T-helper 17 cell (primary cell): ENCODE results near the gene TMEM114. TPM values are rescaled to one million over a fixed set of nuclear protein-coding genes. Genes with fewer than 3 reads are reported as not detected.

ENCODE experiments used
- ATAC-seq: fragments of 150-1000 bp; cut with Tn5 transposase; 2 replicates; pipeline ENCODE4 v1.10.0; 2021; ENCODE audit warnings: mild to moderate bottlenecking, moderate library complexity
- DNase-seq, 3 donors: peaks; one replicate each; pipeline versions ENCODE4 v3.0.0 to v3.0.0-alpha.2; 2020 to 2021
- H3K9me3 ChIP-seq: one replicate; pipeline ENCODE4 v1.7.0; 2013; ENCODE audit warnings: low read length, mild to moderate bottlenecking; ENCODE audit not compliant: control insufficient read depth, poor library complexity, severe bottlenecking
- H3K27ac Mint-ChIP-seq: one replicate; pipeline ENCODE4 v1.8.0; 2022; ENCODE audit warnings: mild to moderate bottlenecking, moderate library complexity, mixed read lengths
- H3K27me3 Mint-ChIP-seq: one replicate; pipeline ENCODE4 v1.8.0; 2022; ENCODE audit warnings: mixed read lengths
- H3K36me3 Mint-ChIP-seq: one replicate; pipeline ENCODE4 v1.8.0; 2022; ENCODE audit warnings: low read depth, mixed read lengths
- H3K4me1 Mint-ChIP-seq: one replicate; pipeline ENCODE4 v1.8.0; 2022; ENCODE audit warnings: mild to moderate bottlenecking, mixed read lengths
- H3K4me3 Mint-ChIP-seq: one replicate; pipeline ENCODE4 v1.8.0; 2022; ENCODE audit warnings: mild to moderate bottlenecking, moderate library complexity, mixed read lengths
- total RNA-seq, 4 donors: library from RNA in 2 of 4; stranded (reverse) in 2 of 4; gene quantifications; one replicate each; pipeline ENCODE4 v1.2.3 and lab custom pipeline; 2022 to 2026

TMEM114 gene
- total RNA-seq, 2 donors from 2014 or later: not detected

DNA sequence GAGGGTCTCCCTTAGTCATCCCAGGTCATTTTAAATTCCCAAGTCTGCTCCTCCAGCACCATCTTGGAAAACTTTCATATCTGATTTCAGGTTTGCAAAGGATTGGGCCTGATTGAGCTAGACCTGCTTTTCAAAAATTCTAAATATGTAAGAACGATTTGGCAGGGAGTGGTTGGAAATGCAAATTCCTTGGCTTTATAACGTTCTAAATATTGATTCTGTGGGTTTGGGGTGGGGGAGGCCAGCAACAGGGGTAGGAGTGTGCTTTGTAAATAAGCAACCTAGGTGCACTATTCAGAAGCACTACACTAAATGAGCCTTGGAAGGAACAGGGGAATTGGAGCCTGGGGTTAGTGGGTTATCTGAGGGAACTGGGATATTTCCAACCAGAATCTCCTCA, 47.9 kb downstream of the TMEM114 start:
- Mint-ChIP-seq H3K4me1 (no peaks in the 10 kb centered on the region), H3K4me3 (no peak overlapping the region), H3K27ac (no peak overlapping the region), H3K27me3 (peaks cover 51% of the 10 kb centered on the region), H3K36me3 (no peaks in the 10 kb centered on the region)
- ATAC-seq (no peak), DNase-seq (no peak)
- no peaks in the 10 kb centered on the region for H3K9me3 ChIP-seq

DNA sequence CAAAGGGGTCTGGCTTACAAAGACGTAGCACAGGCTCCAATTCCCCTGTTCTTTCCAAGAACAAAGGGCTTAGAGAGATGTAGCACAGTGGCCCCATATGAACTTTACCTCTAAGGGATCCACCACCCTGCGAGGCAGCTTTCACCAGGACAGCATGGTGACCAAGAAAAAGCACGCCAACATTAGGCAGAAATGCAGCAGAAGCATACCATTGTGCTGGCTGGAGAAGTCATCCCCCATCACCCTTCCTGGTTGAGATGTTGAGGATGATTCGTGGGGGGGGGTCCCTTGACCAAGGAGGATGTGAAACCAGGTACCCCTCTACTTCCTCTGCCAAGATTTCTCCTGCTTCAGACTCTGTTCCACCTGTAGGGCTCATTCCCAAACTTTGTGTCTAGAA, 48.4 kb downstream of the TMEM114 start:
- Mint-ChIP-seq H3K4me1 (no peaks in the 10 kb centered on the region), H3K36me3 (no peaks in the 10 kb centered on the region), H3K27ac (no peak overlapping the region), H3K4me3 (no peak overlapping the region), H3K27me3 (peaks cover 47% of the 10 kb centered on the region)
- DNase-seq: no peak
- no peaks in the 10 kb centered on the region for H3K9me3 ChIP-seq
- no peak for ATAC-seq

DNA sequence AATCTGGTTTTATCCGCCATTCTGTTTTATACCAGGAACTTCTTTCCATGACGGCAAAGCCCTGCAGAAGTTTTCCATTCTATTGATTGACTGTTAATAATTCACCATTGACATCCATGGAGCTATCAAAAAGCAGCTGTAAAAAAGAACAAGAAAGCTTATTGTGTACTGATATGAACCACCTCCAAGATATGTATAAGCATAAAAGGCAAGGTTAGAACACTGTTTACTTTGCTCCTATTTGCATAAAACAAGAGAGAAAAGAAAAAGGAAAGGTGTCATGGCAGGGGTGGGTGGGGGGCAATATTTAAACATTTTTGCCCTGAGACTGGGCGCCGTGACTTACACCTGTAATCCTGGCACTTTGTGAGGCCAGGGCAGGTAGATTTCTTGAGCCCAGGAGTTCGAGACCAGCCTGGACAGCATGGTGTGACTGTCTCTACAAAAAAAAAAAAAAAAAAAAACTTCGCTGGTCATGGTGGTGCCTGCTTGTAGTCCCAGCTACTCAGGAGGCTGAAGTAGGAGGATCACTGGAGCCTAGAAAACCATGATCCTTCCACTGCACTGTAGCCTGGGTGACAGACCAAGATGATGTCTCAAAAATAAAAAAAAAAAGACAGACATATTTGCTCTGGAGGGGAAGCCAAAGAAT, 52.5 kb downstream of the TMEM114 start:
- ATAC-seq (no peak), DNase-seq (no peak)
- Mint-ChIP-seq H3K36me3 (no peaks in the 10 kb centered on the region), H3K4me1 (no peaks in the 10 kb centered on the region), H3K4me3 (no peak overlapping the region), H3K27me3 (peaks cover 50% of the 10 kb centered on the region), H3K27ac (no peak overlapping the region)
- H3K9me3 ChIP-seq: no peaks in the 10 kb centered on the region

DNA sequence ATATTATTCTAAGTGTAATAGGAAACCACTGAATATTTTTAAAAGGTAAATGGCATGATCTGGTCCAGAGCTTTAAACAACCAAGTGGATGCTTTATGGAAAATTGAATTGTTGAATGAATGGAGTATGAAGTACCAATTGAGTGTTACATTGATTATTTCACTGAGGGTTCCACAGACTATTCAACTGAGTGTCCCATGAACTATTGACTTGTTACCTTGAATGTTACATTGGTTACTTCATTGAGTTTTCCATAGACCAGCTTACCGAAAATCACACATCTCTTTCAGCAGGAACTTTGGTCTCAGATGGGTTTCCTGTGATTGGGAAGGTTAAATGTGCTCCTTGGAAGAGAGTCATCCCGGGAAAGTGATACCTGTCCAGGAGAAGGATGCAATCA, 56.8 kb downstream of the TMEM114 start:
- DNase-seq: no peak
- Mint-ChIP-seq H3K4me1 (peaks cover 3% of the 10 kb centered on the region), H3K27ac (no peak overlapping the region), H3K36me3 (peaks cover 3% of the 10 kb centered on the region), H3K4me3 (no peak overlapping the region), H3K27me3 (peaks cover 56% of the 10 kb centered on the region)
- ATAC-seq: no peak
- H3K9me3 ChIP-seq: no peaks in the 10 kb centered on the region

DNA sequence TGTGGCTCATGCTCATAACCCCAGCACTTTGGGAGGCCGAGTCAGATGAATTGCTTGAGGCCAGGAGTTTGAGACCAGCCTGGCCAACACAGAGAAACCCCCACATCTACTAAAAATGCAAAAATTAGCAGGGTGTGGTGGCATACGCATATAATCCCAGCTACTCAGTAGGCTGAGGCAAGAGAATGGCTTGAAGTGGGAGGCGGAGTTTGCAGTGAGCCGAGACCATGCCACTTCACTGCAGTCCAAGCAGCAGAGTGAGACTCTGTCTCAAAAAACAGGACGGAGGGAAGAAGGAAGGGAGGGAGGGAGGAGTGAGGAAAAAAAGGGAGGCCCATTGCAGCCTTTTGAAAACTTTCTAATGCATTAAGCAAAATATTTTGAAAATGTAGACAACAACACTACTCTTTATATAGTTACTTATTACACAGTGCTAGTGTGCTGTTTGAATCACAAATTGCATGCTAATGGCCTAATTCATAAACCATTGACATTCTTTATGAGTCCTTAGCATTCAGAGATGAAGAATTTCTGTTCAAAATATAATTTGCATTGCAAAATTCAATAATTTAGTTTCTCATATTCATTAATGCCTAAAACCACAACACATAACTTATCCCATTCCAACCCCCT, 59.4 kb downstream of the TMEM114 start:
- Mint-ChIP-seq H3K4me1 (peaks cover 3% of the 10 kb centered on the region), H3K27me3 (peaks cover 64% of the 10 kb centered on the region), H3K4me3 (no peak overlapping the region), H3K27ac (no peak overlapping the region), H3K36me3 (peaks cover 3% of the 10 kb centered on the region)
- no peaks in the 10 kb centered on the region for H3K9me3 ChIP-seq
- DNase-seq (no peak), ATAC-seq (no peak)

DNA sequence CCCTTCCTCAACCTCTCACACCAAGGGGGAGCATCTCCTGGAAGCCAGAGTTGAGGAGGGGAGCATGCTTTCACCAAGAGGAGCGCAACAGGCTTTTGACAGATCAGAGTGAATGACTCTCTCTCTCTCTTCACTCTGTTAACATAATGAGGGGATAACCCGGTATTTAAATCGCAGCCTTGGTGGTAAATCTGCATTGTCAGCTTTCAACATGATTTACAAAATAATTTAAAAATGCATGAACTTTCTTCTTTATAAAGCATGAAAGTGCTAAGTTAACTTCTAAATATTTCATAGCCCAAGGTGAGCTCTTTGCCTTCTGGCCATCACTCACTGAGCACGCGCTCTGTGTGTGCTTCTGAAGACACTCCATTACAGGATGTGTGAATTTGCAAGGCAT, 61.8 kb downstream of the TMEM114 start:
- H3K27me3 Mint-ChIP-seq: peaks cover 71% of the 10 kb centered on the region

DNA sequence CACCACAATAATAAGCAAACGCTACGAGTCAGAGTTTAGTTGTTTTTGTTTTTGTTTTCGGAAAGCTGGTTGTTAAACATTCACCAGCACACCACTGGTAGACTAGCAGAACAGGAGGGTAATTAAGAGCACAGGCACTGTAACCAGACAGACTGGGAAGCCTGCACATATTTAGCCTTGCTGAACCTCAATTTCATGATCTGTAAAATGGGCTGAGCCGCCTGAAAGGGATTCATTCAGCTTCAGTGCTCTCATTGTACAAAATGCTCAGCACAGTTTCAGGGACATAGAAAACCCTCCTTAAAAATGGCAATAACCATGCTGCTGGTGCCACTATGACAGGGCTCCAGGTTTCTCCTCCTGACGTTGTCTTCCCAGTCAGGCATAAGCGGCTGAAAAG, 66.4 kb downstream of the TMEM114 start:
- DNase-seq (no peak), ATAC-seq (no peak)
- H3K9me3 ChIP-seq: no peaks in the 10 kb centered on the region
- Mint-ChIP-seq H3K4me1 (no peaks in the 10 kb centered on the region), H3K4me3 (no peak overlapping the region), H3K27ac (no peak overlapping the region), H3K36me3 (no peaks in the 10 kb centered on the region), H3K27me3 (peaks cover 59% of the 10 kb centered on the region)

More for the DNA sequence above, 61.8 kb downstream of the TMEM114 start:
- Mint-ChIP-seq H3K4me1 (peaks cover 3% of the 10 kb centered on the region), H3K4me3 (no peak overlapping the region), H3K36me3 (peaks cover 3% of the 10 kb centered on the region), H3K27ac (no peak overlapping the region)
- no peak for ATAC-seq
- DNase-seq: no peak
- H3K9me3 ChIP-seq: no peaks in the 10 kb centered on the region

DNA sequence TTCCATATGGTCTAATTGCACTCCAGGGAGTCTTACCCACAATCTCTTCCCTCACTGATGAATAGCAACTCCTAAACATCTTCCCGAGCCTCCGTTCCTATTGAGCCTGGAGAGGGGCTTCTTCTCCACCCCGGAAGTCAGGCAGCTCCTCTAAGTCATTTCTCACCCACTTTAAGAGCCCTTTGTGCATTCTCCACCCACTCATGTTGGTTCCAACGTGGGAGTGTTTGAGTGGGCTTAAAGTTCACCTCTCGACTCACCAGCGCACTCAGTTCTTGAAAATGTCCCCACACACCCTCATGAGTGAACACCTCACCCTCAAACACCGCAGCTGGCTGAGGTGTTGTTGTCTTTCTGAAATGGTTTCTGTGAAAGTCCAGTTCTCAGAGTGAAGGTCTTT, 67.6 kb downstream of the TMEM114 start:
- Mint-ChIP-seq H3K27ac (no peak overlapping the region), H3K4me1 (no peaks in the 10 kb centered on the region), H3K27me3 (peaks cover 47% of the 10 kb centered on the region), H3K36me3 (no peaks in the 10 kb centered on the region), H3K4me3 (no peak overlapping the region)
- DNase-seq: no peak
- no peaks in the 10 kb centered on the region for H3K9me3 ChIP-seq
- no peak for ATAC-seq

DNA sequence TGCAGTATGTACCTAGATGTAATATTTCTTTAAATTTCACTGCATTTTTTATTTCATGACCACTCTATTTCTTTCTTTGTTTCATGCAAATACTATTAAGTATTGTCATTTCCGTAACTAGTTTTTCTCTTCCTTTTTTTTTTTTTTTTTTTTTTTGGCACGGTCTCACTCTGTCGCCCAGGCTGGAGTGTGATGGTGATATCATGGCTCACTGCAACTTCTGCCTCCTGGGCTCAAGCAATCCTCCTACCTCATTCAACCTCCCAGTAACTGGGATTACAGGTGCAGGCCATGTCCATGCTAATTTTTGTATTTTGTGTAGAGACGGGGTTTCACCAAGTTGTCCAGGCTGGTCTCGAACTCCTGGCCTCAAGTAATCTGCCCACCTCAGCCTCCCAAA, 70.7 kb downstream of the TMEM114 start:
- Mint-ChIP-seq H3K27me3 (peaks cover 47% of the 10 kb centered on the region), H3K4me3 (no peak overlapping the region), H3K36me3 (no peaks in the 10 kb centered on the region), H3K4me1 (no peaks in the 10 kb centered on the region), H3K27ac (no peak overlapping the region)
- H3K9me3 ChIP-seq: no peaks in the 10 kb centered on the region
- no peak for ATAC-seq
- DNase-seq: no peak

Other genes starting within 250 kb of the TMEM114 start
- gene METTL22, start 31.2 kb upstream of the TMEM114 start, total RNA-seq: 10 to 100 TPM; 23.9 to 30.2 TPM
- 1 to 10 TPM; 8.7 to 9.5 TPM for gene ABAT, start 84.1 kb upstream of the TMEM114 start, total RNA-seq
- 1 to 10 TPM; 2.4 to 3.5 TPM for gene TMEM186, start 207.1 kb upstream of the TMEM114 start, total RNA-seq
- gene PMM2, start 207.3 kb upstream of the TMEM114 start, total RNA-seq: 10 to 100 TPM; 35.8 to 40.6 TPM